Panc1 (cell line): ENCODE results near the gene MED7. TPM values are rescaled to one million over a fixed set of nuclear protein-coding genes. Genes with fewer than 3 reads are reported as not detected.

Source experiments
- ATAC-seq: fragments of 200-7000 bp; cut with Tn5 transposase; 2 replicates; pipeline ENCODE4 v1.9.1; 2020; ENCODE audit warnings: mild to moderate bottlenecking, moderate library complexity
- BruUV-seq: library from RNA; stranded (reverse); fragments of 400-500 nt; replicated peaks from 2 replicates; lab custom pipeline; 2021; lab: Mats Ljungman, UMichigan
- CTCF ChIA-PET: fragments of 300-600 bp; sonication (Branson Sonifier 250); formaldehyde crosslinking; loops from one replicate; lab custom pipeline; 2022; ENCODE audit warnings: antibody characterized with exemption; lab: Charles Lee
- POLR2A ChIA-PET: fragments of 300-600 bp; sonication (Branson Sonifier 250); formaldehyde crosslinking; loops from one replicate; lab custom pipeline; 2022; ENCODE audit warnings: antibody characterized with exemption; lab: Charles Lee
- DNase-seq: peaks from one replicate; pipeline ENCODE4 v3.0.0-alpha.2; 2010; ENCODE audit warnings: low read depth, low spot score
- H3K27ac ChIP-seq: 2 replicates; pipeline ENCODE4 v1.5.1; 2011; ENCODE audit warnings: mild to moderate bottlenecking, low read length, inconsistent platforms
- H3K27me3 ChIP-seq: fragments of 200-500 bp; sonication (Bioruptor generic); 2 replicates; pipeline ENCODE4 v1.6.0; 2014; ENCODE audit warnings: low read length, inconsistent platforms; ENCODE audit not compliant: control insufficient read depth, insufficient read depth
- H3K36me3 ChIP-seq: fragments of 200-500 bp; sonication (Bioruptor generic); 2 replicates; pipeline ENCODE4 v1.5.1; 2014; ENCODE audit warnings: inconsistent platforms, mild to moderate bottlenecking, low read length, moderate library complexity; ENCODE audit not compliant: control insufficient read depth, insufficient read depth
- H3K4me1 ChIP-seq: 2 replicates; pipeline ENCODE4 v1.5.1; 2011; ENCODE audit warnings: inconsistent platforms, mild to moderate bottlenecking, low read length, moderate library complexity; ENCODE audit not compliant: control insufficient read depth, insufficient read depth
- H3K4me3 ChIP-seq, 2 experiments: 2 replicates each; pipeline ENCODE4 v1.5.1; 2011 to 2012; ENCODE audit warnings: low read depth in 2 of 2, low read length in 2 of 2, mild to moderate bottlenecking in 2 of 2, inconsistent platforms in 1 of 2, moderate library complexity in 1 of 2
- H3K9me3 ChIP-seq: fragments of 200-500 bp; sonication (Bioruptor generic); 2 replicates; pipeline ENCODE4 v1.5.1; 2014; ENCODE audit warnings: low read depth, mild to moderate bottlenecking, inconsistent platforms, low read length, moderate library complexity; ENCODE audit not compliant: control insufficient read depth, insufficient read depth
- CTCF ChIP-seq: fragments of 450-650 bp; IDR thresholded peaks from 2 replicates; pipeline ENCODE4 v1.5.1; 2017; ENCODE audit warnings: mild to moderate bottlenecking
- POLR2AphosphoS5 ChIP-seq: IDR thresholded peaks from 2 replicates; pipeline ENCODE4 v1.6.1; 2012; ENCODE audit warnings: mild to moderate bottlenecking, low read depth, low read length, moderate library complexity
- REST ChIP-seq, 2 experiments: IDR thresholded peaks; 2 replicates each; pipeline ENCODE4 v1.6.1; 2011 to 2012; ENCODE audit warnings: low read depth in 2 of 2, control low read depth in 1 of 2, low read length in 1 of 2, mild to moderate bottlenecking in 1 of 2, moderate library complexity in 1 of 2; ENCODE audit not compliant: insufficient read depth in 1 of 2
- SIN3A ChIP-seq: IDR thresholded peaks from 2 replicates; pipeline ENCODE4 v1.6.1; 2012; ENCODE audit warnings: low read depth, mild to moderate bottlenecking, low read length, moderate library complexity, borderline replicate concordance; ENCODE audit not compliant: insufficient read depth
- TCF7L2 ChIP-seq: IDR thresholded peaks from 2 replicates; pipeline ENCODE4 v1.6.1; 2011; ENCODE audit warnings: mild to moderate bottlenecking, low read depth, low read length, inconsistent platforms
- in situ Hi-C: cut with HindIII; loops from 2 replicates; pipeline ENCODE4 v1.10.0; 2016; ENCODE audit warnings: low sequenced_read_pairs, low pct_unique_long_range_greater_than_20kb
- intact Hi-C: fragments of 100-400 bp; cut with micrococcal nuclease; formaldehyde crosslinking; loops from one replicate; pipeline ENCODE4 v1.10.0; 2022; ENCODE audit not compliant: unreplicated experiment
- total RNA-seq: library from RNA; stranded (reverse); gene quantifications from one replicate; pipeline ENCODE4 v1.2.1, GENCODE V29; 2021; ENCODE audit not compliant: unreplicated experiment

The MED7 gene
- total RNA-seq, 1 experiment from 2014 or later, result 9.9 TPM

- ChIA-PET CTCF (no interaction called here), POLR2A (no interaction called here)
- H3K27me3 ChIP-seq, result no peaks in the 10 kb centered on the region; the same call in 1 of the 2 replicates
- ATAC-seq, result no peak
- H3K4me3 ChIP-seq, result no peak overlapping the region
- BruUV-seq, result no TSS peak
- in situ Hi-C loops, result no loop called here
- TF ChIP-seq POLR2AphosphoS5, result no peak
- no peak for TF ChIP-seq REST (IDR thresholded peaks at IDR 0.05; ENCODE audit: insufficient read depth in 1 of 2, low read depth in 2 of 2, low read length in 1 of 2)
- TF ChIP-seq SIN3A, result no peak
- TF ChIP-seq TCF7L2, result no peak
- no peak for TF ChIP-seq CTCF
- H3K36me3 ChIP-seq, result no peaks in the 10 kb centered on the region
- H3K4me1 ChIP-seq, result no peaks in the 10 kb centered on the region
- H3K9me3 ChIP-seq, result no peaks in the 10 kb centered on the region
- intact Hi-C loops, result no loop called here
- H3K27ac ChIP-seq, result no peak overlapping the region
- no peak for DNase-seq
Observed at GRCh38 chr5:157178966-157179365, 36.3 kb upstream of the MED7 start.

GRCh38 chr5:157177953-157178352 is 35.3 kb upstream of the MED7 start:
- Histone ChIP-seq H3K27ac (no peak overlapping the region), H3K4me1 (no peaks in the 10 kb centered on the region), H3K27me3 (no peaks in the 10 kb centered on the region; the same call in 1 of the 2 replicates), H3K36me3 (no peaks in the 10 kb centered on the region), H3K9me3 (no peaks in the 10 kb centered on the region), H3K4me3 (no peak overlapping the region)
- ATAC-seq, result no peak
- intact Hi-C loops (no loop called here), in situ Hi-C loops (no loop called here)
- BruUV-seq, result no TSS peak
- POLR2A ChIA-PET, result no interaction called here
- DNase-seq, result no peak
- CTCF ChIA-PET, result no interaction called here
- TF ChIP-seq SIN3A, result no peak

- no peaks in the 10 kb centered on the region for H3K4me1 ChIP-seq
- ChIA-PET POLR2A (no interaction called here), CTCF (no interaction called here)
- no peak for ATAC-seq
- no peak for DNase-seq
- no peaks in the 10 kb centered on the region; the same call in 1 of the 2 replicates for H3K27me3 ChIP-seq
- in situ Hi-C loops, result no loop called here
- no TSS peak for BruUV-seq
- H3K9me3 ChIP-seq, result no peaks in the 10 kb centered on the region
- H3K36me3 ChIP-seq, result no peaks in the 10 kb centered on the region
- intact Hi-C loops, result no loop called here
- no peak overlapping the region for H3K4me3 ChIP-seq
- H3K27ac ChIP-seq, result no peak overlapping the region
- no peak for TF ChIP-seq SIN3A
- TF ChIP-seq TCF7L2, result no peak
- no peak for TF ChIP-seq CTCF
- TF ChIP-seq POLR2AphosphoS5, result no peak
- no peak for TF ChIP-seq REST (IDR thresholded peaks at IDR 0.05; ENCODE audit: insufficient read depth in 1 of 2, low read depth in 2 of 2, low read length in 1 of 2)
Observed at GRCh38 chr5:157175071-157175612, 32.5 kb upstream of the MED7 start.
